Endothelial cell of umbilical vein (primary cell): ENCODE data around the gene ZKSCAN1. TPM values are rescaled to one million over a fixed set of nuclear protein-coding genes. Genes with fewer than 3 reads are reported as not detected.
A peak's percentile ranks its signal among the peaks of the same experiment; 100 is the strongest.

Source experiments
- BruUV-seq: library from RNA; stranded (reverse); fragments of 400-500 nt; replicated peaks from 2 replicates; lab custom pipeline; 2021; lab: Mats Ljungman, UMichigan
- CTCF ChIA-PET: fragments of 300-600, 350-600 bp; sonication (Branson Sonifier 250); formaldehyde crosslinking; loops from one replicate; lab custom pipeline; 2021; ENCODE audit warnings: antibody characterized with exemption, inconsistent platforms; lab: Charles Lee
- POLR2A ChIA-PET: fragments of 300-600, 350-600 bp; sonication (Branson Sonifier 250); formaldehyde crosslinking; loops from one replicate; lab custom pipeline; 2021; ENCODE audit warnings: antibody characterized with exemption, inconsistent platforms; lab: Charles Lee
- DNase-seq: peaks from one replicate; pipeline ENCODE4 v3.0.0-alpha.2; 2011; ENCODE audit warnings: low read depth, low spot score
- FAIRE-seq: peaks from 2 replicates; lab custom pipeline; 2011; peaks lifted over from hg19 to GRCh38; lab: Jason Lieb, UNC
- H2AFZ ChIP-seq: 2 replicates; pipeline ENCODE4 v1.6.0; 2012; ENCODE audit warnings: low read depth, low read length, control low read depth, inconsistent platforms
- H3K27ac ChIP-seq: 2 replicates; pipeline ENCODE4 v1.5.1; 2011; ENCODE audit warnings: low read depth, mild to moderate bottlenecking, control low read depth, low read length, moderate library complexity; ENCODE audit not compliant: insufficient read depth
- H3K27me3 ChIP-seq, 2 experiments: 2 replicates each; pipeline versions ENCODE4 v1.6.0 to v1.6.1; 2011; ENCODE audit warnings: low read length in 2 of 2, mixed read lengths in 1 of 2; ENCODE audit not compliant: control insufficient read depth in 2 of 2, insufficient read depth in 2 of 2
- H3K36me3 ChIP-seq, 2 experiments: 2 replicates in 1 of 2; 3 replicates in 1 of 2; pipeline ENCODE4 v1.5.1; 2011; ENCODE audit warnings: low read length in 2 of 2, mild to moderate bottlenecking in 1 of 2, moderate library complexity in 1 of 2; ENCODE audit not compliant: control insufficient read depth in 2 of 2, insufficient read depth in 2 of 2; ENCODE audit errors: extremely low read depth in 1 of 2
- H3K4me1 ChIP-seq: 3 replicates; pipeline ENCODE4 v1.5.1; 2011; ENCODE audit warnings: mild to moderate bottlenecking, low read length; ENCODE audit not compliant: control insufficient read depth, insufficient read depth; ENCODE audit errors: extremely low read depth
- H3K4me2 ChIP-seq: 2 replicates; pipeline ENCODE4 v1.6.1; 2011; ENCODE audit warnings: low read length, control low read depth, mixed read lengths; ENCODE audit not compliant: insufficient read depth
- H3K4me3 ChIP-seq, 3 experiments: fragments of 200-600 bp in 1 of 3; sonication (generic), shearing (Covaris generic) in 1 of 3; replicated peaks in 1 of 3; 2 replicates each; pipeline ENCODE4 v1.5.1; 2011 to 2016; ENCODE audit warnings: control low read depth in 3 of 3, low read length in 3 of 3, mild to moderate bottlenecking in 2 of 3, inconsistent platforms in 1 of 3, low read depth in 1 of 3, moderate library complexity in 1 of 3; ENCODE audit not compliant: insufficient read depth in 1 of 3
- H3K79me2 ChIP-seq: 2 replicates; pipeline ENCODE4 v1.6.0; 2012; ENCODE audit warnings: low read length, inconsistent platforms; ENCODE audit not compliant: control insufficient read depth, insufficient read depth
- H3K9ac ChIP-seq: replicated peaks from 2 replicates; pipeline ENCODE3; 2011; ENCODE audit warnings: low read length, control low read depth; ENCODE audit not compliant: insufficient read depth; ENCODE audit errors: extremely low read depth
- H3K9me1 ChIP-seq: replicated peaks from 3 replicates; pipeline ENCODE4 v1.6.0; 2011; ENCODE audit warnings: mild to moderate bottlenecking, low read length; ENCODE audit not compliant: control insufficient read depth, insufficient read depth; ENCODE audit errors: extremely low read depth
- H3K9me3 ChIP-seq: replicated peaks from 2 replicates; pipeline ENCODE4 v1.5.1; 2012; ENCODE audit warnings: low read length, inconsistent platforms; ENCODE audit not compliant: control insufficient read depth, insufficient read depth
- H4K20me1 ChIP-seq: replicated peaks from 2 replicates; pipeline ENCODE3; 2011; ENCODE audit warnings: mild to moderate bottlenecking, low read length; ENCODE audit not compliant: control insufficient read depth, insufficient read depth; ENCODE audit errors: extremely low read depth
- EZH2 ChIP-seq: IDR thresholded peaks from 2 replicates; pipeline ENCODE4 v1.6.1; 2012; ENCODE audit warnings: borderline replicate concordance, low read depth, mild to moderate bottlenecking, moderate library complexity, low read length, inconsistent platforms; ENCODE audit not compliant: severe bottlenecking
- FOS ChIP-seq: IDR thresholded peaks from 2 replicates; pipeline ENCODE4 v1.6.1; 2011; ENCODE audit warnings: mild to moderate bottlenecking, low read length, moderate library complexity, borderline replicate concordance; ENCODE audit not compliant: insufficient read depth
- GATA2 ChIP-seq: IDR thresholded peaks from 2 replicates; pipeline ENCODE4 v1.7.0; 2011; ENCODE audit warnings: low read depth, mild to moderate bottlenecking, moderate library complexity, mixed read lengths, low read length; ENCODE audit not compliant: insufficient read length, insufficient read depth
- JUN ChIP-seq: IDR thresholded peaks from 2 replicates; pipeline ENCODE4 v1.6.1; 2011; ENCODE audit warnings: borderline replicate concordance, low read depth; ENCODE audit not compliant: insufficient read length, insufficient read depth
- MYC ChIP-seq: IDR thresholded peaks from one replicate; pipeline ENCODE4 v1.6.1; 2011; ENCODE audit warnings: mild to moderate bottlenecking, low read depth, low read length
- POLR2A ChIP-seq: IDR thresholded peaks from 2 replicates; pipeline ENCODE4 v1.6.1; 2012; ENCODE audit warnings: low read depth, mild to moderate bottlenecking, control low read depth, low read length
- POLR2AphosphoS5 ChIP-seq: IDR thresholded peaks from 2 replicates; pipeline ENCODE4 v1.6.1; 2012; ENCODE audit warnings: low read depth, mild to moderate bottlenecking, control low read depth, low read length, moderate library complexity; ENCODE audit not compliant: insufficient read depth
- dilution Hi-C: fragments of 300-500 bp; cut with MboI; formaldehyde crosslinking; loops from one replicate; pipeline ENCODE4 v1.15.0; 2019; ENCODE audit warnings: low sequenced_read_pairs; ENCODE audit not compliant: extremely low pct_ligation_motif_present
- intact Hi-C: fragments of 100-400 bp; cut with micrococcal nuclease; formaldehyde crosslinking; loops from one replicate; pipeline ENCODE4 v1.10.0; 2022
- polyA plus RNA-seq, 4 experiments: library from polyadenylated mRNA; depleted of rRNA in 3 of 4; stranded (reverse) in 3 of 4; unstranded in 1 of 4; fragments of >200 nt; gene quantifications; 2 replicates each; pipeline versions ENCODE4 v1.2.1 to v1.2.3, GENCODE V29; 2011 to 2012; ENCODE audit warnings: missing spikeins in 1 of 4
- total RNA-seq: library from RNA; stranded (reverse); gene quantifications from 2 replicates; pipeline ENCODE4 v1.2.3, GENCODE V29; 2021
- TF ChIP-seq, protein P1 (sequence below): IDR thresholded peaks from 2 replicates; pipeline ENCODE4 v1.6.1; 2011; ENCODE audit not compliant: insufficient read depth, insufficient read length
- TF ChIP-seq, protein P2 (sequence below), 2 donors: IDR thresholded peaks; 1 replicate in 1 of 2; 2 replicates in 1 of 2; pipeline ENCODE4 v1.5.1; 2011; ENCODE audit warnings: low read length in 2 of 2, mild to moderate bottlenecking in 2 of 2, moderate library complexity in 2 of 2, control low read depth in 1 of 2, inconsistent platforms in 1 of 2, low read depth in 1 of 2; ENCODE audit not compliant: insufficient read depth in 1 of 2; ENCODE audit errors: extremely low read depth in 1 of 2

The ZKSCAN1 gene
- total and polyA plus RNA-seq, 2 donors (not counting 3 experiments of a cell fraction or from before 2014, with no cell fraction given) = 12.3 to 57.8 TPM

DNA sequence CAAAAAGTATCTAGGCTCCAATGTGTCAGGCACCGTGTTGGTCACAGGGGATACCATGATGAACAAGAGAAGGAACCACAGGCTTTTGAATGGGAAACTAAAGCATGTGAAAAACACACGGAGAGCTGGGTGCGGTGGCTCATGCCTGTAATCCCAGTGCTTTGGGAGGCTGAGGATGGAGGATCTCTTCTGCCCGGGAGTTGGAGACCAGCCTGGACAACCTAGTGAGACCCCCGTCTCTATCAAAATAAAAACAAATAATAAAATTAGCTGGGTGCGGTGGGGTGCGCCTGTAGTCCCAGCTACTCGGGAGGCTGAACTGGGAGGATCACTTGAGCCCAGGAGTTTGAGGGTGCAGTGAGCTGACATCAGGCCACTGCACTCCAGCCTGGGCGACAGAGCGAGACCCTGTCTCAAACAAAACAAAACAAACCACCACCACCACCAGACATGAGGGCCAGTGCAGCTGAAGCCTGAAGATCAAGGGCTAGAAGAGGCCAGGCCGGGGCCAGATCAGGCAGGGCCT, 72.8 kb downstream of the ZKSCAN1 start:
- no peak for FAIRE-seq
- CTCF ChIA-PET = interaction anchor here (0.6 to 2.9 kb wide), 3 partner anchors 13 to 350 kb away, joined by 4 to 18 read pairs (median 5); partner anchors contain the start of genes AP4M1 and MCM7

More for the DNA sequence above, 72.8 kb downstream of the ZKSCAN1 start:
- Histone ChIP-seq H3K4me3 (peak overlapping the region in 1 of 3 experiments; percentile 74), H3K9ac (peak overlapping the region; percentile 90), H3K27ac (peak overlapping the region; percentile 94), H3K36me3 (peaks cover 15 to 16% of the 10 kb centered on the region in 2 experiments), H3K4me1 (peaks cover 32% of the 10 kb centered on the region), H3K27me3 (no peaks in the 10 kb centered on the region), H2AFZ (no peak overlapping the region), H3K9me1 (no peaks in the 10 kb centered on the region), H3K9me3 (no peaks in the 10 kb centered on the region), H4K20me1 (no peaks in the 10 kb centered on the region), H3K79me2 (peaks cover 17% of the 10 kb centered on the region), H3K4me2 (peak overlapping the region; percentile 45)
- POLR2A ChIA-PET = interaction anchor here (1.0 to 2.0 kb wide), 2 partner anchors 12 to 13 kb away, joined by 6 to 10 read pairs; partner anchors contain the start of genes AP4M1 and MCM7
- BruUV-seq = TSS peak; percentile 58
- intact Hi-C loops (loop anchor here (10.0 kb wide), 1 partner anchor 173 kb away; the partner anchor contains the start of gene TRIM4), dilution Hi-C loops (no loop called here)
- DNase-seq = no peak
- TF ChIP-seq, protein P1, sequence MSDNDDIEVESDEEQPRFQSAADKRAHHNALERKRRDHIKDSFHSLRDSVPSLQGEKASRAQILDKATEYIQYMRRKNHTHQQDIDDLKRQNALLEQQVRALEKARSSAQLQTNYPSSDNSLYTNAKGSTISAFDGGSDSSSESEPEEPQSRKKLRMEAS = no peak
- TF ChIP-seq, protein P2, sequence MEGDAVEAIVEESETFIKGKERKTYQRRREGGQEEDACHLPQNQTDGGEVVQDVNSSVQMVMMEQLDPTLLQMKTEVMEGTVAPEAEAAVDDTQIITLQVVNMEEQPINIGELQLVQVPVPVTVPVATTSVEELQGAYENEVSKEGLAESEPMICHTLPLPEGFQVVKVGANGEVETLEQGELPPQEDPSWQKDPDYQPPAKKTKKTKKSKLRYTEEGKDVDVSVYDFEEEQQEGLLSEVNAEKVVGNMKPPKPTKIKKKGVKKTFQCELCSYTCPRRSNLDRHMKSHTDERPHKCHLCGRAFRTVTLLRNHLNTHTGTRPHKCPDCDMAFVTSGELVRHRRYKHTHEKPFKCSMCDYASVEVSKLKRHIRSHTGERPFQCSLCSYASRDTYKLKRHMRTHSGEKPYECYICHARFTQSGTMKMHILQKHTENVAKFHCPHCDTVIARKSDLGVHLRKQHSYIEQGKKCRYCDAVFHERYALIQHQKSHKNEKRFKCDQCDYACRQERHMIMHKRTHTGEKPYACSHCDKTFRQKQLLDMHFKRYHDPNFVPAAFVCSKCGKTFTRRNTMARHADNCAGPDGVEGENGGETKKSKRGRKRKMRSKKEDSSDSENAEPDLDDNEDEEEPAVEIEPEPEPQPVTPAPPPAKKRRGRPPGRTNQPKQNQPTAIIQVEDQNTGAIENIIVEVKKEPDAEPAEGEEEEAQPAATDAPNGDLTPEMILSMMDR (IDR thresholded peaks at IDR 0.05; ENCODE audit: extremely low read depth in 1 of 2, insufficient read depth in 1 of 2, low read depth in 1 of 2, low read length in 2 of 2) = no peak
- TF ChIP-seq POLR2A (no peak), GATA2 (no peak), FOS (no peak), MYC (no peak), EZH2 (no peak), JUN (no peak), POLR2AphosphoS5 (no peak)
